Brain microvascular endothelial cell (primary cell): ENCODE measurements around the gene CRTAC1.

ENCODE experiments used
- DNase-seq: peaks from one replicate; pipeline ENCODE4 v3.0.0-alpha.2; 2020
- H3K27ac ChIP-seq: fragments of 250-450 bp; sonication (Bioruptor Pico); 2 replicates; pipeline ENCODE4 v1.5.1; 2020; ENCODE audit warnings: mild to moderate bottlenecking, moderate library complexity
- H3K27me3 ChIP-seq: fragments of 250-450 bp; sonication (Bioruptor Pico); replicated peaks from 2 replicates; pipeline ENCODE4 v1.5.1; 2020; ENCODE audit warnings: mild to moderate bottlenecking
- H3K36me3 ChIP-seq: fragments of 250-450 bp; sonication (Bioruptor Pico); replicated peaks from 2 replicates; pipeline ENCODE4 v1.5.1; 2020; ENCODE audit warnings: mild to moderate bottlenecking
- H3K4me3 ChIP-seq: 2 replicates; pipeline ENCODE4 v1.5.1; 2011; ENCODE audit warnings: low read depth, mild to moderate bottlenecking, control low read depth, low read length, moderate library complexity
- in situ Hi-C: cut with HindIII; loops from 2 replicates; pipeline ENCODE4 v1.10.0; 2017; ENCODE audit warnings: low sequenced_read_pairs, low pct_ligation_motif_present
- TF ChIP-seq, protein P1 (sequence below): IDR thresholded peaks from 2 replicates; pipeline ENCODE4 v1.5.1; 2011; ENCODE audit warnings: low read depth, mild to moderate bottlenecking, moderate library complexity, low read length, control low read depth, inconsistent platforms; ENCODE audit errors: missing control alignments

CRTAC1 gene

DNA sequence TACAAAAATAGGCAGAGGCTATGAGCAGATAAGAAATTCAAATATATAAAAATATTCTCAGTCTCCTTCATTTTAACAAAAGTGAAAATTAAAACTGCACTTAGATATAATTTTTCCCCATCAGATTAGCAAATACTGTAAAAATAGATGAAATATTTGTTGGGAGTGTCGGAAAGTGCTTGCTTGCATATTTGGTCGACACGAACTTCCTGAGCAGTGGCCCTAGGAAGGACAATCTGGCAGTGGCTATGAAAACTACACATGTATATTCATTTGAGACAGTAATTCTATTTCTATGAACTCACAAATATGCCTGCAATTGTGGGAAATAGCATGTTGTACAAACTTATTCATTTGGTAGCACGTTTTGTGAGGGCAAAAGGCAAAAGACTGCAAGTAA is 99.4 kb downstream of the CRTAC1 start:
- in situ Hi-C loops, result no loop called here
- Histone ChIP-seq H3K4me3 (no peak overlapping the region), H3K27ac (no peak overlapping the region), H3K27me3 (no peaks in the 10 kb centered on the region), H3K36me3 (no peaks in the 10 kb centered on the region)
- TF ChIP-seq, protein P1, sequence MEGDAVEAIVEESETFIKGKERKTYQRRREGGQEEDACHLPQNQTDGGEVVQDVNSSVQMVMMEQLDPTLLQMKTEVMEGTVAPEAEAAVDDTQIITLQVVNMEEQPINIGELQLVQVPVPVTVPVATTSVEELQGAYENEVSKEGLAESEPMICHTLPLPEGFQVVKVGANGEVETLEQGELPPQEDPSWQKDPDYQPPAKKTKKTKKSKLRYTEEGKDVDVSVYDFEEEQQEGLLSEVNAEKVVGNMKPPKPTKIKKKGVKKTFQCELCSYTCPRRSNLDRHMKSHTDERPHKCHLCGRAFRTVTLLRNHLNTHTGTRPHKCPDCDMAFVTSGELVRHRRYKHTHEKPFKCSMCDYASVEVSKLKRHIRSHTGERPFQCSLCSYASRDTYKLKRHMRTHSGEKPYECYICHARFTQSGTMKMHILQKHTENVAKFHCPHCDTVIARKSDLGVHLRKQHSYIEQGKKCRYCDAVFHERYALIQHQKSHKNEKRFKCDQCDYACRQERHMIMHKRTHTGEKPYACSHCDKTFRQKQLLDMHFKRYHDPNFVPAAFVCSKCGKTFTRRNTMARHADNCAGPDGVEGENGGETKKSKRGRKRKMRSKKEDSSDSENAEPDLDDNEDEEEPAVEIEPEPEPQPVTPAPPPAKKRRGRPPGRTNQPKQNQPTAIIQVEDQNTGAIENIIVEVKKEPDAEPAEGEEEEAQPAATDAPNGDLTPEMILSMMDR, result no peak
- DNase-seq, result no peak

DNA sequence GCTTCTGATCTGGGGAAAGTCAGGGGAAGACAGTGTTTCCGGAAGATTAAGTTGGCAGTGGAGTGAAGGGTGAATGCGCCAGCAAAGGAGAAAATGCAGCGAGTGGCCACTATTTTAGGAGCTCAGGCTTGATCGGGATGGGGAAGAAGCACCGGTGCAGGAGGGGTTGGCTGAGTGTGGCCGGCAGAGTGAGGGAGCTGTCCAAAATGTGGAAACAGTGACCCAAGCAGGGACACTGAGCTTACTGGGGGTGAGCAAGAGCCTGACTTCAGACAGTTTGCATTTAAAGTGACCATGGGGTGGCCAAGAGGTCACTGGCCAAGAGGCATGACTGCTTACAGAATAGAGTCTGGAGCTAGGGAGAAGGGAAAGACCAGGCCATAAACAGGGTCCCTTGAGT is 101.5 kb downstream of the CRTAC1 start:
- in situ Hi-C loops, result no loop called here
- TF ChIP-seq, protein P1, result no peak
- H3K36me3 ChIP-seq, result no peaks in the 10 kb centered on the region
- H3K4me3 ChIP-seq, result no peak overlapping the region
- H3K27ac ChIP-seq, result no peak overlapping the region
- no peak for DNase-seq
- no peaks in the 10 kb centered on the region for H3K27me3 ChIP-seq

DNA sequence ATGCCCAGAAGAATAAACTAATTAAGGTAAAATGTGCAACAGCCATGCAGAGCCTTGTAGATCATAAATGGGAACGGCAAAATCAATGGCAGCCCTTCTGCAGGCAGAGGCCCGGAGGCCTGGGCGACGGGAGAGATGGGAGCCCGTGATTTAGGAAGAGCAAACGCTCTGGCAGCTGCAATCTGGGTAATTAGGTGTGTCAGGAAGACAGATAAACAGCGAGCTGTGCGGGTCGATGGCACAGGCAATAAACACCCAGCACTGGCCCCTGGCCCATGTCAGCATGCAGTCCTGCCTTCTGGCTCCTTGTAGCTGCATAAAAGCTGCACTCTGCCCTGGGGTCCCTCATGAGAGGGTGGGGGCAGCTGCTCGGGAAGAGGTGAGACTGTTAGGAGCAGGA is 102.8 kb downstream of the CRTAC1 start:
- no peak overlapping the region for H3K4me3 ChIP-seq
- no peaks in the 10 kb centered on the region for H3K27me3 ChIP-seq
- in situ Hi-C loops, result no loop called here
- TF ChIP-seq, protein P1, result no peak
- DNase-seq, result no peak
- no peaks in the 10 kb centered on the region for H3K36me3 ChIP-seq
- H3K27ac ChIP-seq, result no peak overlapping the region

- no peak for DNase-seq
- in situ Hi-C loops, result no loop called here
- H3K36me3 ChIP-seq, result no peaks in the 10 kb centered on the region
- no peak overlapping the region for H3K4me3 ChIP-seq
- no peaks in the 10 kb centered on the region for H3K27me3 ChIP-seq
- no peak overlapping the region for H3K27ac ChIP-seq
- TF ChIP-seq, protein P1, result no peak
These were observed 104.4 kb downstream of the CRTAC1 start for GRCh38 chr10:97926055-97926454.

DNA sequence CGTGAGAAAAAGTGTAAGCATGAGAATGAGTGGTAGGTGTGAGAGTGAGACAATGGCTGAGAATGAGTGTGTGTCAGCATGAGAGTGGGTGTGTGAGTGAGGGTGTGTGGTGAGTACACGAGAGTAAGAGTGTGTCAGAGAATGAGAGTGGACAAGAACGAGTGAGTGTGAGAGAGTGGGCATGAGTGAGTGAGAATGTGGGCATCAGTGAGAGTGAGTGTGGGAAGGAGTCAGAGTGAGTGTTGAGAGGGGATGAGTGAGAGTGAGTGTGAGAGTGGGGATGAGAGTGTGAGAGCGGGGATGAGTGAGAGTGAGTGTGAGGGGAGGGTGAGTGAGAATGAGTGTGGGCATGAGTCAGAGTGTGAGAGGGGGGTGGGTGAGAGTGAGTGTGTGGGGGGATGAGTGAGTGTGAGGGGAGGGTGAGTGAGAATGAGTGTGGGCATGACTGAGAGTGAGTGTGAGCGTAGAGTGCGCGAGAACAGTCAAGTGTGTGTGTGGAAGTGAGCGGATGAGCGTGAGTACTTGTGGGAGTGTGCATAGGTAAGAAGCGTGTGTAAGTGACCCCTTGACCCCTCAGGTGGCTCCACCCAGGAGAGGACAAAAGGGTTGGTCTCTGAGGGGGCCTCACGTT is 105.0 kb downstream of the CRTAC1 start:
- DNase-seq, result no peak
- Histone ChIP-seq H3K36me3 (no peaks in the 10 kb centered on the region), H3K4me3 (no peak overlapping the region), H3K27ac (no peak overlapping the region), H3K27me3 (no peaks in the 10 kb centered on the region)
- in situ Hi-C loops, result no loop called here
- TF ChIP-seq, protein P1, result no peak

- DNase-seq, result no peak
- Histone ChIP-seq H3K36me3 (no peaks in the 10 kb centered on the region), H3K27me3 (no peaks in the 10 kb centered on the region), H3K4me3 (no peak overlapping the region), H3K27ac (no peak overlapping the region)
- TF ChIP-seq, protein P1, result no peak
- in situ Hi-C loops, result no loop called here
These were observed 105.7 kb downstream of the CRTAC1 start for GRCh38 chr10:97924678-97925077.
